HG03095 (cell line): ENCODE measurements around the gene FBXL16.

ENCODE experiments used
- ATAC-seq: cut with Tn5 transposase; IDR thresholded peaks from one replicate; pipeline ENCODE4 v1.9.1; 2021; ENCODE audit warnings: moderate library complexity; ENCODE audit not compliant: unreplicated experiment

FBXL16 gene

DNA sequence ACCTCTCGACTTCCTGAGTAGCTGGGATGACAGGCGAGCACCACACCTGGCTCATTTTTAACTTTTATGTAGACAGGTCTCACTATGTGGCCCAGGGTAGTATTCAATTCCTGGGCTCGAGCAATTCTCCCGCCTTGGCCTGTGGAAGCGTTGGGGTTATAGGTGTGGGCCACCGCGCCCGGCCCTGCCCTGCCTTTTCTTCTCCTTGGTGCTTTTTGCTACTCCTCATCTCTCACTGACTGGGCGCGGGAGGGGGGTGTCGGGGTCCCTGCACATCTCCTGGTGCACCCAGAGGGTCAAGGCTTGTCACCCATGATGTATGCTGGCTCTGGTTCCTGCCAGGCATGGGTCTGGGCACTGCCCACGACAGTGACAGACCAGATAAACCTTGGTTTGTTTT is 61.0 kb downstream of the FBXL16 start:
- ATAC-seq = no peak

DNA sequence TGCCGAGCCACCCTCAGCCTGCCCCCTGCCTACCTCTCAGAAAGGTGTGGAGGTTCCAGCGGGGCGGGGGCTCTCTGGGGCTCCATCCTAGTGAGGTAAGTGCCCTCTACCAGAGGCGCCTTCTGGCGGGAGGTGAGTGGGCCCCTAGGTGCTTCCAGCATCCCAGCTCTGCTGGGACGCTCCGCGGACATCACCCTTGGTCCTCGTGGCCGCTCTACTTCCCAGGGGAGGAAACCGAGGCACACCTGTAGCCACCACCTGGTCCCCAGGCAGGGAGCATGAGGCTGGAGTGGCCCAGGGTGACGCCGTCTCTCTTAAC is 62.6 kb downstream of the FBXL16 start:
- no peak for ATAC-seq
